K562 (cell line): Measurements from ENCODE around the gene CAMK2B. TPM values are rescaled to one million over a fixed set of nuclear protein-coding genes. Genes with fewer than 3 reads are reported as not detected.
A peak's percentile ranks its signal among the peaks of the same experiment; 100 is the strongest.

ENCODE experiments used
- MGA ChIP-seq: fragments of 450-650 bp; IDR thresholded peaks from 2 replicates; pipeline ENCODE4 v1.6.1; 2016; ENCODE audit warnings: mild to moderate bottlenecking, moderate library complexity
- polyA plus RNA-seq, 8 experiments: library from polyadenylated mRNA; depleted of rRNA in 4 of 8; stranded (reverse) in 5 of 8; unstranded in 3 of 8; fragments of >200 nt; fragmentation: Nextera tagmentation in 2 of 8; fragmentation: Illumina TruSeq in 1 of 8; extraction: Ambion mirVana in 2 of 8; extraction: Trizol in 1 of 8; gene quantifications; 2 replicates each; pipeline versions ENCODE4 v1.2.1 to v1.2.3, GENCODE V29; 2011 to 2014; ENCODE audit warnings: inconsistent platforms in 1 of 8, missing spikeins in 1 of 8
- total RNA-seq, 7 experiments: library from RNA; depleted of rRNA in 6 of 7; stranded (reverse); fragments of >200 nt in 6 of 7; fragmentation: Illumina TruSeq in 2 of 7; extraction: Trizol in 2 of 7; gene quantifications; 2 replicates each; pipeline versions ENCODE4 v1.2.1 to v1.2.3, GENCODE V29; 2011 to 2021; ENCODE audit warnings: low replicate concordance in 1 of 7

CAMK2B gene
- total and polyA plus RNA-seq, 9 of the 15 experiments (the other 6 are each of a cell fraction or from before 2014, with no cell fraction given): 0.04 to 0.09 (median 0.05) TPM; not detected in 4

GRCh38 chr7:44309271-44310091 lies 15.9 kb downstream of the CAMK2B start (continued):
- peak; percentile 74; the same call in 1 of the 2 replicates for TF ChIP-seq MGA
- TF ChIP-seq, all 486 proteins: peak for 20
